DOHH2 (cell line): ENCODE measurements around the gene RBM41.

Source experiments
- CTCF ChIP-seq: fragments of 200-600 bp; sonication (generic); IDR thresholded peaks from one replicate; pipeline ENCODE4 v1.5.1; 2014; ENCODE audit warnings: antibody characterized with exemption, mild to moderate bottlenecking, low read depth, low read length; ENCODE audit not compliant: poor library complexity, severe bottlenecking
- EZH2phosphoT487 ChIP-seq: fragments of 200-600 bp; sonication (generic); IDR thresholded peaks from 2 replicates; pipeline ENCODE4 v1.6.1; 2017; ENCODE audit warnings: borderline replicate concordance, mild to moderate bottlenecking, antibody characterized with exemption, low read length, moderate library complexity, mixed read lengths

DNA sequence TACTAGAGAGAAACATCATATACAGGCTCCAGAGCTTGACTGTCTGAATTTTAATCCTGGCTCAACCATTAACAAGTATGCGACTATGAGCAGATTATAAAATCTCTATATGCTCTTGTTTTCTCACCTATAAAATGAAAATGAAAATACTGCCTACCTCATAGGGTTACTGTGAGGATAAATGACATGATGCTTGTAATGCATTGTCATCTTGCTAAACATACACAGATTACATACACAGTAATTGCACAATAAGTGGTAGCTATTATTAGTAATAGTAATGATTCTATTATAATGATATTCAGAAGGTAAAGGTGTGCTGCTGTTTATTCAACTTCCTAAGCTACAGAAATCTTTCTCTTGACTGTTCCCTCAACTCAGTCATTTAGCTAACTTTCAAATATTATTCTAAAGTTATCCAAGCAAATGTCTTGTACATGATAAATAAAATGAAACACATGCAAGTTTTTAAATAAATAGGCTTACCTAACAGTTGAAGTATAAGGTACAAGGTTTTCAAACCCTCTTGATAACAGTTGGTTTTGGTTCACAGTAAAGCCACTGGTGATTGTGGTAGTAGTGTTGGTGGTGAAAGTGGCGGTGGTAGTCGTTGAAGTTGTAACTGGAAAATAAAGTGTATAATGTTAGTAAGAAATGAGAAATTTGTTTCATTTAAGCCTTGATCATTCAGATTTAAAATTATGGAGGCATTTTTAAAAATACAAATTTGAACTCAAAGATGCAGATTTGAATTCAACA, 48.7 kb upstream of the RBM41 start:
- no peak for TF ChIP-seq EZH2phosphoT487
- TF ChIP-seq CTCF, result no peak
